Sigmoid colon (tissue), 4 donors: ENCODE results near the gene SKAP1.

Experiments used
- POLR2A ChIP-seq, 2 donors: fragments of 450-650 bp; IDR thresholded peaks; one replicate each; pipeline ENCODE4 v1.6.1; 2016; ENCODE audit warnings: antibody characterized with exemption in 2 of 2, mild to moderate bottlenecking in 2 of 2, moderate library complexity in 2 of 2
- POLR2AphosphoS5 ChIP-seq, 4 donors: sonication (generic); formaldehyde crosslinking; IDR thresholded peaks; one replicate each; pipeline ENCODE4 v1.6.1; 2017; ENCODE audit warnings: antibody characterized with exemption in 4 of 4
- TF ChIP-seq, protein P1 (sequence below), 4 experiments: fragments of 450-650 bp in 3 of 4; fragments of 200-600 bp in 1 of 4; IDR thresholded peaks; one replicate each; pipeline ENCODE4 v1.5.1; 2016 to 2019; ENCODE audit warnings: antibody characterized with exemption in 4 of 4, mild to moderate bottlenecking in 3 of 4, moderate library complexity in 2 of 4

DNA sequence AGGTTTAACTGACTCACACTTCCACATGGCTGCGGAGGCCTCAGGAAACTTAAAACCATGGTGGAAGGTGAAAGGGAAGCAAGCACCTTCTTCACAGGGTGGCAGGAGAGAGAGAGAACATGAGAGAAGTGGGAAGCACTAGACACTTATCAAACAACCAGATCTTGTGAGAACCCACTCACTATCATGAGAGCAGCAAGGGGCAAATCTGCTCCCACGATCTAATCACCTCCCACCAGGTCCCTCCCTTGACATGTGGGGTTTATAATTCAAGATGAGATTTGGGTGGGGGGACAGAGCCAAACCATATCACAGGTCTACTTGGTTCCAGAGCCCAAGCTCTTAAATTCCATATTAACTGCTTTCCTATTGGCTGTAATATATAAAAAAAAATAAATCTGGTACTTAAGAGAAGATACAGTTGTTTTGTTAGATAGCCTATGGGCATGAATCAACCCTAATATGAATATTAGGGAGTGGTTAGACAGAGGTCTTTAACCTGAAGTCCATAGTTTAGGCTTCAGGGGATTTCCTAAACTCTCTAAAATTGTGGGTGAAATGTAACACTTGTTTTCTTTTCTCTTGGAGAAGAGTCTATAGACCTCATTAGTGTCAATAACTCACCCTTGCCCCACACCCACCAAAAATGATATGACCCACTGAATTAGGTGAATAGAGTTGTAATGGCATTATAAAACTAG, 56.7 kb downstream of the SKAP1 start:
- TF ChIP-seq, protein P1, sequence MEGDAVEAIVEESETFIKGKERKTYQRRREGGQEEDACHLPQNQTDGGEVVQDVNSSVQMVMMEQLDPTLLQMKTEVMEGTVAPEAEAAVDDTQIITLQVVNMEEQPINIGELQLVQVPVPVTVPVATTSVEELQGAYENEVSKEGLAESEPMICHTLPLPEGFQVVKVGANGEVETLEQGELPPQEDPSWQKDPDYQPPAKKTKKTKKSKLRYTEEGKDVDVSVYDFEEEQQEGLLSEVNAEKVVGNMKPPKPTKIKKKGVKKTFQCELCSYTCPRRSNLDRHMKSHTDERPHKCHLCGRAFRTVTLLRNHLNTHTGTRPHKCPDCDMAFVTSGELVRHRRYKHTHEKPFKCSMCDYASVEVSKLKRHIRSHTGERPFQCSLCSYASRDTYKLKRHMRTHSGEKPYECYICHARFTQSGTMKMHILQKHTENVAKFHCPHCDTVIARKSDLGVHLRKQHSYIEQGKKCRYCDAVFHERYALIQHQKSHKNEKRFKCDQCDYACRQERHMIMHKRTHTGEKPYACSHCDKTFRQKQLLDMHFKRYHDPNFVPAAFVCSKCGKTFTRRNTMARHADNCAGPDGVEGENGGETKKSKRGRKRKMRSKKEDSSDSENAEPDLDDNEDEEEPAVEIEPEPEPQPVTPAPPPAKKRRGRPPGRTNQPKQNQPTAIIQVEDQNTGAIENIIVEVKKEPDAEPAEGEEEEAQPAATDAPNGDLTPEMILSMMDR (IDR thresholded peaks at IDR 0.05), result no peak
- TF ChIP-seq POLR2A (IDR thresholded peaks at IDR 0.05) (no peak), POLR2AphosphoS5 (IDR thresholded peaks at IDR 0.05) (no peak)
